Neural crest cell (in vitro differentiated cells): ENCODE measurements around the gene ZNF664. TPM values are rescaled to one million over a fixed set of nuclear protein-coding genes. Genes with fewer than 3 reads are reported as not detected.

Source experiments
- DNase-seq: peaks from one replicate; pipeline ENCODE4 v3.0.0; 2021; ENCODE audit warnings: low read depth, mixed read lengths, low spot score
- H3K27ac Mint-ChIP-seq: one replicate; pipeline ENCODE4 v1.8.0; 2021; ENCODE audit warnings: mild to moderate bottlenecking, mixed read lengths; ENCODE audit not compliant: unreplicated experiment
- H3K27me3 Mint-ChIP-seq: 2 replicates; pipeline ENCODE4 v1.8.0; 2021; ENCODE audit warnings: low read depth, mild to moderate bottlenecking, mixed read lengths
- H3K36me3 Mint-ChIP-seq: 2 replicates; pipeline ENCODE4 v1.8.0; 2021; ENCODE audit warnings: low read depth, mild to moderate bottlenecking, mixed read lengths
- H3K4me1 Mint-ChIP-seq: 2 replicates; pipeline ENCODE4 v1.8.0; 2021; ENCODE audit warnings: mixed read lengths
- H3K4me3 Mint-ChIP-seq: one replicate; pipeline ENCODE4 v1.8.0; 2021; ENCODE audit warnings: mild to moderate bottlenecking, mixed read lengths
- H3K9me3 Mint-ChIP-seq: 2 replicates; pipeline ENCODE4 v1.8.0; 2021; ENCODE audit warnings: mixed read lengths
- total RNA-seq: library from RNA; stranded (reverse); gene quantifications from 2 replicates; pipeline ENCODE4 v1.2.1, GENCODE V29; 2021
- TF ChIP-seq, protein P1 (sequence below): fragments of 200-600 bp; sonication (generic); conservative IDR thresholded peaks from 2 replicates; pipeline ENCODE4 v1.5.0; 2021; ENCODE audit warnings: antibody characterized with exemption, mild to moderate bottlenecking

The ZNF664 gene
- total RNA-seq, 1 donor from 2014 or later, result 156 TPM

GRCh38 chr12:123929946-123930583 is 43.0 kb upstream of the ZNF664 start:
- TF ChIP-seq, protein P1, sequence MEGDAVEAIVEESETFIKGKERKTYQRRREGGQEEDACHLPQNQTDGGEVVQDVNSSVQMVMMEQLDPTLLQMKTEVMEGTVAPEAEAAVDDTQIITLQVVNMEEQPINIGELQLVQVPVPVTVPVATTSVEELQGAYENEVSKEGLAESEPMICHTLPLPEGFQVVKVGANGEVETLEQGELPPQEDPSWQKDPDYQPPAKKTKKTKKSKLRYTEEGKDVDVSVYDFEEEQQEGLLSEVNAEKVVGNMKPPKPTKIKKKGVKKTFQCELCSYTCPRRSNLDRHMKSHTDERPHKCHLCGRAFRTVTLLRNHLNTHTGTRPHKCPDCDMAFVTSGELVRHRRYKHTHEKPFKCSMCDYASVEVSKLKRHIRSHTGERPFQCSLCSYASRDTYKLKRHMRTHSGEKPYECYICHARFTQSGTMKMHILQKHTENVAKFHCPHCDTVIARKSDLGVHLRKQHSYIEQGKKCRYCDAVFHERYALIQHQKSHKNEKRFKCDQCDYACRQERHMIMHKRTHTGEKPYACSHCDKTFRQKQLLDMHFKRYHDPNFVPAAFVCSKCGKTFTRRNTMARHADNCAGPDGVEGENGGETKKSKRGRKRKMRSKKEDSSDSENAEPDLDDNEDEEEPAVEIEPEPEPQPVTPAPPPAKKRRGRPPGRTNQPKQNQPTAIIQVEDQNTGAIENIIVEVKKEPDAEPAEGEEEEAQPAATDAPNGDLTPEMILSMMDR, result no peak
- H3K27ac Mint-ChIP-seq, result no peak overlapping the region

GRCh38 chr12:123931686-123932321 is 41.2 kb upstream of the ZNF664 start:
- Mint-ChIP-seq H3K4me1 (peaks cover 9% of the 10 kb centered on the region), H3K9me3 (no peaks in the 10 kb centered on the region), H3K27ac (no peak overlapping the region), H3K27me3 (no peaks in the 10 kb centered on the region), H3K4me3 (no peak overlapping the region), H3K36me3 (peaks cover 21% of the 10 kb centered on the region)
- TF ChIP-seq, protein P1, result no peak
- no peak for DNase-seq

More at GRCh38 chr12:123929946-123930583, 43.0 kb upstream of the ZNF664 start:
- Mint-ChIP-seq H3K9me3 (no peaks in the 10 kb centered on the region), H3K27me3 (no peaks in the 10 kb centered on the region), H3K36me3 (peaks cover 16% of the 10 kb centered on the region), H3K4me1 (peaks cover 9% of the 10 kb centered on the region), H3K4me3 (no peak overlapping the region)
- DNase-seq, result no peak

DNA sequence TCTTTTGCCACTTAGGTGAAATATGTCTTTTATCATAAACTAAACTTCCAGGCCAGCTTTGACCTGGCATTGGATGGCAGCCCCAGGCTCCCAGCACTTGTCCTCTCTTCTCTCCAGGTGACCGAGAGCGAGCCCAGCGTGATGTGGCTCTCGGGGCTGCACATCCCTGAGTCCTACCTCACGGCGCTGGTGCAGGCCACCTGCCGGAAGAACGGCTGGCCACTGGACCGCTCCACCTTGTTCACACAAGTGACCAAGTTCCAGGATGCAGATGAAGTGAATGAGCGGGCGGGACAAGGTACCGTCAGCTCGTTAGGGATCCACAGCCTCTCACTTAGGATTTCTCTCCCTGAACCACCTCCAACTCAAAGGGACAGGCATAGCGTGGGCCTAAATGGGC is 39.8 kb upstream of the ZNF664 start:
- H3K9me3 Mint-ChIP-seq, result no peaks in the 10 kb centered on the region
- peaks cover 21% of the 10 kb centered on the region for H3K36me3 Mint-ChIP-seq
- peaks cover 9% of the 10 kb centered on the region for H3K4me1 Mint-ChIP-seq
- H3K27me3 Mint-ChIP-seq, result no peaks in the 10 kb centered on the region
- no peak for DNase-seq
- H3K27ac Mint-ChIP-seq, result no peak overlapping the region
- TF ChIP-seq, protein P1, result no peak
- H3K4me3 Mint-ChIP-seq, result no peak overlapping the region

DNA sequence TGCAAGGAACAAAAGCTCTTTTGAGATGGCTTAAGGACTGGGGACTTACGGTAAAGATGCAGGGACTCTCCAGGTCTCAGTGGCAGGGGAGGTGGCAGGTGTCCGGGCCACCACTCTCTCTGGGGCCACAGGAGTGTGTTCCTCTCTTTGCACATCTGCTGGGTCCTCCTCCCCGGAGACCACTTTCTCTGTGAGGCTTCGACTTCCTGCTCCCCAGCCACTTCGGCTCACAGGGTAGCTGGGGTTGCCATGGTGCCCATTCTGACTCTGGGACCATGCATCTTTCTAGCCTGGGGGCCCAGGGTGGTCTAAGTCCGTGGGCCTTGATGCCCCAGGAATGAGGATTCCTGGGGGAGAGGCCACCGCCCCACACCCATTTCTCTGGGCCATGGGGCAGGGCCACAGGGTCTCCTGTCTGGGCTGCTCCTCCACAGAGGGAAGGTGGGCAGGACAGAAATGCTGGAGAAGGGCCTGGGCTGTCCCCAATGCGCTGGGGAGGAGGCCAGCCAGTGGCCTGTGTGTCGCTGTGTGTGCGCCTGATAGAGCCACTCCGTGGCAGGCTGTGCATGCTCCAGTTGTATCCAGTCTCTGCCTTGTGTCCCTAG is 38.9 kb upstream of the ZNF664 start:
- Mint-ChIP-seq H3K4me3 (no peak overlapping the region), H3K4me1 (peaks cover 10% of the 10 kb centered on the region), H3K27me3 (no peaks in the 10 kb centered on the region), H3K9me3 (no peaks in the 10 kb centered on the region), H3K27ac (no peak overlapping the region), H3K36me3 (peaks cover 21% of the 10 kb centered on the region)
- DNase-seq, result no peak
- TF ChIP-seq, protein P1, result no peak

DNA sequence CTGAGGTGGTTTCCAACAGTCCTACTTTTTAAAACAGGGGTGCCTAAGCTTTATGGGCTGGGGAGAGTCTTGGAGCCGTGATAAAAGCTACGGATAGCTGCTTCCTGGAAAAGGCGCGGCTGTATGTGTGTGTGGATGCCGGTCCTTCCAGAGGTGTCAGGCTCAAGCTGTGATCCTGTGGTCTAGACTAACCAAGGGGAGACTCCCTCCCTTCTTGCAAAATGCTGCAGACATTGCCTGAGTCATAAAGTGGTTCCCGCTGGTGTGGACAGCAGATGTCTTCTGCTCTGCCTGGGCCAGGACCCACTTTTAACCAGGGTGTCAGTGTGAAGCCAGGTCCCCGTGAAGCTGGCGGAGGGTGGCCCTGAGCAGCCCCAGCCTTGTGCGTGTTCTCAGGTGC is 38.2 kb upstream of the ZNF664 start:
- Mint-ChIP-seq H3K36me3 (peaks cover 19% of the 10 kb centered on the region), H3K9me3 (no peaks in the 10 kb centered on the region), H3K4me3 (no peak overlapping the region), H3K4me1 (peaks cover 7% of the 10 kb centered on the region), H3K27ac (no peak overlapping the region), H3K27me3 (no peaks in the 10 kb centered on the region)
- TF ChIP-seq, protein P1, result no peak
- no peak for DNase-seq
